Thoracic aorta (tissue), 2 donors: Measurements from ENCODE around the gene BABAM1. TPM values are rescaled to one million over a fixed set of nuclear protein-coding genes. Genes with fewer than 3 reads are reported as not detected.

Experiments used
- ATAC-seq: fragments of 150-250 bp; one replicate; pipeline ENCODE4 v1.8.0; 2017; ENCODE audit warnings: low read depth; ENCODE audit not compliant: insufficient number of reproducible peaks, low FRiP score
- DNase-seq: peaks from one replicate; pipeline ENCODE4 v3.0.0-alpha.2; 2020; ENCODE audit warnings: low spot score
- H3K27ac ChIP-seq, 2 donors: fragments of 200-600 bp; sonication (generic); 1 replicate in 1 of 2; 2 replicates in 1 of 2; pipeline ENCODE4 v1.5.1; 2016; ENCODE audit warnings: mild to moderate bottlenecking in 2 of 2, moderate library complexity in 2 of 2
- H3K27me3 ChIP-seq: fragments of 200-600 bp; sonication (generic); replicated peaks from 2 replicates; pipeline ENCODE4 v1.6.0; 2016; ENCODE audit warnings: mild to moderate bottlenecking; ENCODE audit not compliant: insufficient read depth
- H3K36me3 ChIP-seq: fragments of 200-600 bp; sonication (generic); one replicate; pipeline ENCODE4 v1.5.1; 2016
- H3K4me1 ChIP-seq, 2 donors: fragments of 200-600 bp; sonication (generic); 1 replicate in 1 of 2; 2 replicates in 1 of 2; pipeline versions ENCODE4 v1.5.1 to v1.6.0; 2016; ENCODE audit warnings: low read depth in 2 of 2, mild to moderate bottlenecking in 1 of 2; ENCODE audit not compliant: control insufficient read depth in 1 of 2
- H3K4me3 ChIP-seq: fragments of 200-600 bp; sonication (generic); 2 replicates; pipeline ENCODE4 v1.5.1; 2016; ENCODE audit warnings: mild to moderate bottlenecking
- H3K9me3 ChIP-seq: fragments of 200-600 bp; sonication (generic); 2 replicates; pipeline ENCODE4 v1.5.1; 2016
- total RNA-seq, 2 donors: library from RNA; depleted of rRNA; stranded (reverse); fragments of >200 nt; gene quantifications; one replicate each; pipeline versions ENCODE4 v1.1.0 to v1.2.3, GENCODE V29; 2016
- TF ChIP-seq, protein P1 (sequence below): fragments of 200-600 bp; sonication (generic); IDR thresholded peaks from one replicate; pipeline ENCODE4 v1.5.1; 2019; ENCODE audit warnings: antibody characterized with exemption

The BABAM1 gene
- total RNA-seq, 2 donors from 2014 or later: 55.2 to 87.2 TPM

DNA sequence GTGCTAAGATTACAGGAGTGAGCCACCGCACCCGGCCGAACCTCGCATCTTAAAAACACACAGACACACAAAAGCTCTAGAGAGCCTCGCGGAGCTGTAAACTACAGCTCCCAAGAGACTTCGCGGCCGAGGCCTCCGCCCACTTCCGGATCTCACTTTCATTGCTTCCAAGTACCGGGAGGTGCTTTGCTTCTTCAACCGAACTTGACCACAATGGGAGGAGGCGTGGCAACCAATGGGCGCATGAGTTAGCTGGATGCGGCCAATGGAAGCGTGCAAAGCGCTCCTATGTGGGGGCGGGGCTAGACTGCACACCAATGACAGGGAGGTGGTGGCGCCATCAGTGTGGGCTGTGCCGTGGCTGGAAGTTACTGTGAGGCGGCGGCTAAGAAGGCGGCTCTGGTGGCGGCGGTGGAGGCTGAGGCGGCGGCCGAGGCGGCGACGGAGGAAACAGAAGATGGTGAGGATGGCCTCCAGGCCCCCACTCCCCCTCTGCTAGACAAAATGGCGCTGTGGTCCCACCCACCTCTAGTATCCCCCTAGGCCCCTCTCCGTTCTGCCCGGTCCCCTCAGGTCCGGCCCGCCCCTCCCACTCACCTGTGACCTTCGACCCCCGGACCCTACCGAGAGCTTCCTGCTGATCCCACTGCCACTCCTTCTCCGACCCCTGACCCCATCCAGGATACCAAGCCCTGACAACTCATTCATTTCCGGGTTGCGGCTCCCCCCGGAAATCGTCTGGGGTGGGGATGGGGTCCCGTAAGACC is 42.1 kb downstream of the BABAM1 start, which contains the start of gene DDA1:
Gene DDA1 (plus strand): TSS at position 366 of the 767 bp plus-strand sequence. CDS start 92 bp downstream, at position 458.
- no peaks in the 10 kb centered on the region for H3K27me3 ChIP-seq
- peak within 1 kb of the TSS; percentile 91 for H3K4me3 ChIP-seq
- TF ChIP-seq, protein P1, sequence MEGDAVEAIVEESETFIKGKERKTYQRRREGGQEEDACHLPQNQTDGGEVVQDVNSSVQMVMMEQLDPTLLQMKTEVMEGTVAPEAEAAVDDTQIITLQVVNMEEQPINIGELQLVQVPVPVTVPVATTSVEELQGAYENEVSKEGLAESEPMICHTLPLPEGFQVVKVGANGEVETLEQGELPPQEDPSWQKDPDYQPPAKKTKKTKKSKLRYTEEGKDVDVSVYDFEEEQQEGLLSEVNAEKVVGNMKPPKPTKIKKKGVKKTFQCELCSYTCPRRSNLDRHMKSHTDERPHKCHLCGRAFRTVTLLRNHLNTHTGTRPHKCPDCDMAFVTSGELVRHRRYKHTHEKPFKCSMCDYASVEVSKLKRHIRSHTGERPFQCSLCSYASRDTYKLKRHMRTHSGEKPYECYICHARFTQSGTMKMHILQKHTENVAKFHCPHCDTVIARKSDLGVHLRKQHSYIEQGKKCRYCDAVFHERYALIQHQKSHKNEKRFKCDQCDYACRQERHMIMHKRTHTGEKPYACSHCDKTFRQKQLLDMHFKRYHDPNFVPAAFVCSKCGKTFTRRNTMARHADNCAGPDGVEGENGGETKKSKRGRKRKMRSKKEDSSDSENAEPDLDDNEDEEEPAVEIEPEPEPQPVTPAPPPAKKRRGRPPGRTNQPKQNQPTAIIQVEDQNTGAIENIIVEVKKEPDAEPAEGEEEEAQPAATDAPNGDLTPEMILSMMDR: no peak
- H3K36me3 ChIP-seq: peaks cover 5% of the 10 kb centered on the region
- peak; percentile 95 for ATAC-seq
- peak; percentile 100 for DNase-seq
- H3K27ac ChIP-seq: peak within 1 kb of the TSS; percentile 35 to 62
- peaks cover 28 to 56% of the 10 kb centered on the region in 2 donors for H3K4me1 ChIP-seq
- H3K9me3 ChIP-seq: no peaks in the 10 kb centered on the region

- no peaks in the 10 kb centered on the region for H3K27me3 ChIP-seq
- H3K27ac ChIP-seq: peak overlapping the region; percentile 35 to 62
- H3K4me1 ChIP-seq: peaks cover 23 to 50% of the 10 kb centered on the region in 2 donors
- DNase-seq (no peak), ATAC-seq (no peak)
- H3K36me3 ChIP-seq: peaks cover 9% of the 10 kb centered on the region
- TF ChIP-seq, protein P1: no peak
- no peaks in the 10 kb centered on the region for H3K9me3 ChIP-seq
- peak overlapping the region; percentile 91 for H3K4me3 ChIP-seq
Observed at GRCh38 chr19:17309965-17310461, 42.8 kb downstream of the BABAM1 start.

DNA sequence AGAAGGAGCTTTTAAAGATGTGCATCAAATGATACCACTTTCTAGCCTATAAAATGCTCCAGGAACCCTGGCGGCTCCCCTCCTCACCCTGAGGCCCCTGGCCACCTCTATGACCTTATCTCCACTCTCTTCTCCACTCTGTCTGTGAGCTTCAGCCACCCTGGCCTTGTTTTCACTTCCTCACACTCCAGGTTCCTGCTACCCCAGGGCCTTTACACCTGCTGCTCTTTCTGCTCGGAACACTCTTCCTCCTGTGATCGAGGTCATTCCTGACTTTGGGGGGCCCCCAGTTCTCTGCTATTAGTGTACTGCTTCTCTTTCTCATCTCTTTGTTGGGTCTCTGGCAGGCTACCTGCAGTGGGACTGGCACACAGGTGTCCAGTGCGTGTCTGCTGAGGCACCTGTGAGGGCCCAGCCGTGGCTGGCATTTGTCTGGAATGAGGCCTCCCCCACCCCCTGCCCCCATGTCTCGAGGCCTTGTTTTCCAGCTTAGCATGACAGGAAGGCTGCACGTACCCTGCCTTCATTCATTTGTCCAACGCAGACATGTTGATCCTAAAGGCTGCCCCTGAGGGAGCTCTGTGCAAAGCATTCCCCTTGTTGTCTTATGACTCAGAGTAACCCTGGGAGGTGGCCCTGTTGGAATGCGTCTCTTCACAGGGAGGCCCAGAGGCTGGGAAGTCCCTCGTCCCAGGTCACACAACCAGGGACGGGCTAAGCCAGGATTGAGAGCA is 44.4 kb downstream of the BABAM1 start:
- H3K4me3 ChIP-seq: no peak overlapping the region
- ATAC-seq (no peak), DNase-seq (no peak)
- H3K9me3 ChIP-seq: no peaks in the 10 kb centered on the region
- peaks cover 18% of the 10 kb centered on the region for H3K36me3 ChIP-seq
- TF ChIP-seq, protein P1: no peak
- no peak overlapping the region for H3K27ac ChIP-seq
- H3K27me3 ChIP-seq: no peaks in the 10 kb centered on the region
- peaks cover 18 to 38% of the 10 kb centered on the region in 2 donors for H3K4me1 ChIP-seq

GRCh38 chr19:17312189-17313113 is 45.2 kb downstream of the BABAM1 start:
- H3K27ac ChIP-seq: no peak overlapping the region
- TF ChIP-seq, protein P1: no peak
- H3K4me3 ChIP-seq: no peak overlapping the region
- DNase-seq (no peak), ATAC-seq (no peak)
- no peaks in the 10 kb centered on the region for H3K9me3 ChIP-seq
- peaks cover 18% of the 10 kb centered on the region for H3K36me3 ChIP-seq
- H3K27me3 ChIP-seq: no peaks in the 10 kb centered on the region
- H3K4me1 ChIP-seq: peaks cover 16 to 32% of the 10 kb centered on the region in 2 donors
